ENCODE data around the gene DIDO1. TPM values are rescaled to one million over a fixed set of nuclear protein-coding genes. Genes with fewer than 3 reads are reported as not detected.

Gene DIDO1
- total RNA-seq, 4 donors from 2014 or later = 64.5 to 89.7 (median 78.9) TPM

- Histone ChIP-seq H3K4me3 (no peak overlapping the region), H3K4me1 (peaks cover 0 to 41% (median 14%) of the 10 kb centered on the region in 4 donors), H3K27me3 (no peaks in the 10 kb centered on the region), H3K27ac (peak overlapping the region in 2 of 4 donors; percentile 34 to 40), H3K9me3 (no peaks in the 10 kb centered on the region), H3K36me3 (peaks cover 5 to 54% (median 26%) of the 10 kb centered on the region in 3 donors)
- 86 to 88% methylated on average over 1 of the region's 1 CpG for WGBS, 2 donors
- no peak for DNase-seq (ENCODE audit: low spot score in 2 of 2)
- TF ChIP-seq, protein P1, sequence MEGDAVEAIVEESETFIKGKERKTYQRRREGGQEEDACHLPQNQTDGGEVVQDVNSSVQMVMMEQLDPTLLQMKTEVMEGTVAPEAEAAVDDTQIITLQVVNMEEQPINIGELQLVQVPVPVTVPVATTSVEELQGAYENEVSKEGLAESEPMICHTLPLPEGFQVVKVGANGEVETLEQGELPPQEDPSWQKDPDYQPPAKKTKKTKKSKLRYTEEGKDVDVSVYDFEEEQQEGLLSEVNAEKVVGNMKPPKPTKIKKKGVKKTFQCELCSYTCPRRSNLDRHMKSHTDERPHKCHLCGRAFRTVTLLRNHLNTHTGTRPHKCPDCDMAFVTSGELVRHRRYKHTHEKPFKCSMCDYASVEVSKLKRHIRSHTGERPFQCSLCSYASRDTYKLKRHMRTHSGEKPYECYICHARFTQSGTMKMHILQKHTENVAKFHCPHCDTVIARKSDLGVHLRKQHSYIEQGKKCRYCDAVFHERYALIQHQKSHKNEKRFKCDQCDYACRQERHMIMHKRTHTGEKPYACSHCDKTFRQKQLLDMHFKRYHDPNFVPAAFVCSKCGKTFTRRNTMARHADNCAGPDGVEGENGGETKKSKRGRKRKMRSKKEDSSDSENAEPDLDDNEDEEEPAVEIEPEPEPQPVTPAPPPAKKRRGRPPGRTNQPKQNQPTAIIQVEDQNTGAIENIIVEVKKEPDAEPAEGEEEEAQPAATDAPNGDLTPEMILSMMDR (IDR thresholded peaks at IDR 0.05) = no peak
- no peak for TF ChIP-seq POLR2A (IDR thresholded peaks at IDR 0.05)
Measured at GRCh38 chr20:62941792-62942191, 15.5 kb upstream of the DIDO1 start.

GRCh38 chr20:62940875-62941274 lies 14.6 kb upstream of the DIDO1 start:
- H3K4me1 ChIP-seq = peaks cover 0 to 50% (median 23%) of the 10 kb centered on the region in 4 donors
- 78 to 82% methylated on average over 8 of the region's 8 CpGs for WGBS, 2 donors

GRCh38 chr20:62938105-62938888 lies 12.0 kb upstream of the DIDO1 start, which contains the start of gene GID8:
Gene GID8 (plus strand): TSS chr20:62938147. CDS start chr20:62941503, 3,356 bp downstream.
- TF ChIP-seq, protein P1 (IDR thresholded peaks at IDR 0.05) = no peak
- no peak for TF ChIP-seq POLR2A (IDR thresholded peaks at IDR 0.05)
- TF ChIP-seq EP300 (IDR thresholded peaks at IDR 0.05) = no peak
- DNase-seq (ENCODE audit: low spot score in 2 of 2) = no peak

More at GRCh38 chr20:62940875-62941274, 14.6 kb upstream of the DIDO1 start:
- Histone ChIP-seq H3K9me3 (no peaks in the 10 kb centered on the region), H3K27ac (peak overlapping the region in 1 of 4 donors; percentile 40), H3K36me3 (peaks cover 5 to 45% (median 25%) of the 10 kb centered on the region in 3 donors), H3K27me3 (no peaks in the 10 kb centered on the region), H3K4me3 (no peak overlapping the region)
- TF ChIP-seq, protein P1 (IDR thresholded peaks at IDR 0.05) = no peak
- TF ChIP-seq EP300 (IDR thresholded peaks at IDR 0.05) (no peak), POLR2A (IDR thresholded peaks at IDR 0.05) (no peak)
- no peak for DNase-seq (ENCODE audit: low spot score in 2 of 2)

DNA sequence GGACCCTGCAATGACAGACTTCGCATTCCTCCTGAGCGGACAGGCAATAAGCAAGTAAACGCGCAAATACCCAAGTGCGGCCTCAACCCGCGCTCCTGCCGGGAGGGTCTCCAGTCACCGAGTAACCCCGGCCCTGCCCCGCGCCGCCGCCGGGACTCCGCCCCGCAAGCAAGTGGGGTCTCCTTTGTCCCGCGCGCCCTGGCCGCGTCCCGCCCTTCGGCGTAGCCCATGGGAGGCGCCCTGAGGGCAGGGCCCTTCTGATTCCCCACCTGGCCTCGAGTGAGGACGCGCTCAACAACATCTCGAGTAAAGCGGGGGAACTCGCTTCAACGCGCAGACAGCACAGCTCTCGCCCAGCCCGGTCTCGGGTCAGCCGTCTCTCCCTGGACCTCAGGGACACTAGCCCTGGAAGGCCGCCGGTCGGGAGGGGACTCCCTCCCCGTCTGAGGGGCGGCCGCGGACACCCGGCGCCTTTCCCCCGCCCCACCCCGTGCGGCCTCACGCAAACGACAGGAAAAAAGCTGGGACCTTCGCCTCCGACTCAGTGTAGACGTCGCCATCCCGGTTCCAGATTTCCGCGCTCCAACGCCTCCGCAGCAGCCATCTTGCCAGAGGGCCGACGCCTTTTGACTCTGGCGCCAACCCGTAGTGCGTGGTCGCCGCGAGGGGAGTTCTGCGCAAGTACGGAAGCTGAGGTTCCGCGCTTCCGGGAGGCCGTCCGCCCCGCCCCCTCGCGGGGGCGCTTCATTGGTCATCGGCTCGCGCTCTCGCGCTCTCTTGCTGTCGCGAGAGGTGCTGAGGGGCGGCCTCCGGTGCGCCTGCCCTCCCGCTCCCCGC lies 11.2 kb upstream of the DIDO1 start:
- Histone ChIP-seq H3K4me3 (peak overlapping the region; percentile 79 to 99 (median 82)), H3K27me3 (no peaks in the 10 kb centered on the region), H3K4me1 (peaks cover 0 to 73% (median 31%) of the 10 kb centered on the region in 4 donors), H3K27ac (peak overlapping the region; percentile 78 to 96 (median 88)), H3K9me3 (no peaks in the 10 kb centered on the region), H3K36me3 (peaks cover 0 to 32% (median 0%) of the 10 kb centered on the region in 3 donors)
- peak; percentile 97 for TF ChIP-seq EP300 (IDR thresholded peaks at IDR 0.05)
- TF ChIP-seq POLR2A (IDR thresholded peaks at IDR 0.05) = peak in 1 of 2 donors; percentile 73
- TF ChIP-seq, protein P1 (IDR thresholded peaks at IDR 0.05) = peak in 1 of 5 experiments; percentile 40
- DNase-seq (ENCODE audit: low spot score in 2 of 2) = peak; percentile 93 to 96
- WGBS, 2 donors = 0% methylated on average over 51 to 55 of the region's 92 CpGs

More at GRCh38 chr20:62938105-62938888, 12.0 kb upstream of the DIDO1 start, which contains the start of gene GID8:
- H3K4me1 ChIP-seq = peaks cover 0 to 74% (median 31%) of the 10 kb centered on the region in 4 donors
- H3K27ac ChIP-seq = peak within 1 kb of the TSS; percentile 78 to 96 (median 88)
- H3K9me3 ChIP-seq = no peaks in the 10 kb centered on the region
- H3K27me3 ChIP-seq = no peaks in the 10 kb centered on the region
- 0 to 1% methylated on average over 40 to 47 of the region's 79 CpGs for WGBS, 2 donors
- peaks cover 1 to 38% (median 5%) of the 10 kb centered on the region in 3 donors for H3K36me3 ChIP-seq
- peak within 1 kb of the TSS; percentile 79 to 99 (median 82) for H3K4me3 ChIP-seq
